Measurements from ENCODE around the gene CTSH.
"Not testable (repeated sequence)": the region's sequence is repeated elsewhere in the genome, so short reads cannot be mapped to it uniquely, and the experiment has no call there.

Gene CTSH

DNA sequence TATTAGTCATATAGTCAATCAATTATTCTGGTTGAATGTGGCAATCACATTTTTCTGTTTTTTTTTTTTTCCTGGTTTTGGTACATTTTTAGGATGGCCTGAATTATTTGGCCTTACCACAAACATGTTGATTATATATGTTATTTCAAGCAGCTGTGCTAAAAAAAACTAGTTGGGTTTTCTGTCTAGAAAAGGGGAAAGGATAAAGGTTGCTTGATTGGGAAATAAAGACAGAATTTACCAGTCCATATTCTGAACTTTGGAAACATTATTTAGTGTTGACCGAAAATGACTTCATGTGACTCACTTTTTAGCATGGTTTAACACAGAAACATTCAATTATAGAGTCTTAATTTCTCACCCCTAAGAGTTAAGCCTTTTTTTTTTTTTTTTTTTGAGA lies 64.0 kb downstream of the CTSH start:
- DNase-seq (ENCODE audit: low read depth) = peak; percentile 51

DNA sequence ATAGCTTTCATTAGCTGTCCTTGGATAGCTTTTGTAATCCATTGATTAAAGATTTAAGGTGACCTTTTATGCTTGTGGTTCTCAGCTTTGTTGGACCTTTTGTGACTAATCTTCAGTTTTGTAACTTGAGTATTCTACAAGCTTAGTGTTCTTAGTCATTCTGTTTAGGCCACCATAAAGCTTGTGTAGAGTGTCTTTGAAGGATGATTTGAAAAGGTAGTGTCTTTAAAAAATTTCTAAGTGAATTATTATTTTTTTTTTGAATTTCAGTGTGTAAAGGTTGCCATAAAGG lies 64.7 kb downstream of the CTSH start:
- DNase-seq (ENCODE audit: low read depth) = peak; percentile 62

DNA sequence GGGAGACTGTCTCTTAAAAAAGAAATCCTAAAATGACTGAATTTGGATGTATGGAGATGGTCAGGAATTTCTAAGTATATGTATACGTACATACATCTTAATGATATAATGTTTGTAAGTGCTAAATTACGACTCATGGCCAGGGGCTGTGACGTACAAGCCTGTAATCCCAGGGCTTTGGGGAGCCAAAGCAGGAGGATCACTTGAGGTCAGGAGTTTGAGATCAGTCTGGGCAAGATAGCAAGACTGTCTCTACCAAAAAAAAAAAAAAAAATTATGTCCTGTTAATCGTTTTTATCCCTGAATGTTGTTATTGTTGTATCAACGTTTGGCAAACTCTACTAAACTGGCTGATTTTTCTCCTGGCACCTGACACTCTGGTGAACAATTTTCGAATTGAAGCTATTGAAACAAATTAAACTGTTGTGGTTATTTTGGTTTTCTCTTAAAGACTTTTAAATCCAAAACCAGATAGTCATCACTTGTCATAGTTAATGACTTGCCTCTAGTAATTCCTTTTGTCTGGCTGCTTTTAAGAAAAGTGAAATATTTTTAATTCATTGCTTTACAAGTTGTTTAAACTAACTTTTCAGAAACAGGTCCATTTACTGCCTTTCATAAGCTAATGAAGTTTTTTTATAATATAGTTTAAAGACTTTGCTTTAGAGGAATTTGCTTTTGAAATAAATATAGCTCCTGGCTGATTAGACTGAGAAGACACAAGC lies 65.2 kb downstream of the CTSH start:
- peak; percentile 42 for DNase-seq (ENCODE audit: low read depth)

DNA sequence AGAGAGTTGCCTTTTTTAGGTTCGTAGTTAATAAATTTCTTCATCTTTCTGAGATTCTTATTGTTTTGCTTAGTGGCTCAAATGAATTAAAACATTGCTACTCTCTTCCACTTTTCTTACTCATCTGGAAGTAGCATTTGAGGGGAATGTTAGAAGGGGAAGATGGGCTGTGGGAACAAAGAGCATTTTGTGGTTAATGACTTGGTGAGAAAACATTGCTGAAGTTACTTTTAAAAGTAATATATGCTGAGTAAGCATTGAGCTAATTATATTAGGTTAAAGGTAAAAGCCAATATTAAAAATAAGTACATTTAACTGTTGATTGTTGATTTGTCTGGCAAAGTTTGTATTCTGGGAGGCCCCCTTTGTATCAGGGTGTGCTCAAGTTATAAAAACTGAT lies 66.5 kb downstream of the CTSH start:
- DNase-seq (ENCODE audit: low read depth) = peak; percentile 75

DNA sequence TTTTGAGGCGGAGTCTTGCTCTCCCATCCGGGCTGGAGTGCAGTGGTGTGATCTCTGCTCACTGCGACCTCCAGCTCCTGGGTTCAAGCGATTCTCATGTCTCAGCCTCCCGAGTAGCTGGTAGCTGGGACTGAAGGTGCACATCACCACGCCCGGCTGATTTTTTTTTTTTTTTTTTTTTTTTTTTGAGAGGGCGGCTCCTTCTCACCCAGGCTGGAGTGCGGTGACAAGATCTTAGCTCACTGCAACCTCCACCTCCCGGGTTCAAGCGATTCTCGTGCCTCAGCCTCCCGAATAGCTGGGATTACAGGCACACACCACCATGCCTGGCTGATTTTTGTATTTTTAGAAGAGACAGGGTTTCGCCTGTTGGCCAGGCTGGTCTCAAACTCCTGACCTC lies 67.9 kb downstream of the CTSH start:
- not testable (repeated sequence) for DNase-seq (ENCODE audit: low read depth)

DNA sequence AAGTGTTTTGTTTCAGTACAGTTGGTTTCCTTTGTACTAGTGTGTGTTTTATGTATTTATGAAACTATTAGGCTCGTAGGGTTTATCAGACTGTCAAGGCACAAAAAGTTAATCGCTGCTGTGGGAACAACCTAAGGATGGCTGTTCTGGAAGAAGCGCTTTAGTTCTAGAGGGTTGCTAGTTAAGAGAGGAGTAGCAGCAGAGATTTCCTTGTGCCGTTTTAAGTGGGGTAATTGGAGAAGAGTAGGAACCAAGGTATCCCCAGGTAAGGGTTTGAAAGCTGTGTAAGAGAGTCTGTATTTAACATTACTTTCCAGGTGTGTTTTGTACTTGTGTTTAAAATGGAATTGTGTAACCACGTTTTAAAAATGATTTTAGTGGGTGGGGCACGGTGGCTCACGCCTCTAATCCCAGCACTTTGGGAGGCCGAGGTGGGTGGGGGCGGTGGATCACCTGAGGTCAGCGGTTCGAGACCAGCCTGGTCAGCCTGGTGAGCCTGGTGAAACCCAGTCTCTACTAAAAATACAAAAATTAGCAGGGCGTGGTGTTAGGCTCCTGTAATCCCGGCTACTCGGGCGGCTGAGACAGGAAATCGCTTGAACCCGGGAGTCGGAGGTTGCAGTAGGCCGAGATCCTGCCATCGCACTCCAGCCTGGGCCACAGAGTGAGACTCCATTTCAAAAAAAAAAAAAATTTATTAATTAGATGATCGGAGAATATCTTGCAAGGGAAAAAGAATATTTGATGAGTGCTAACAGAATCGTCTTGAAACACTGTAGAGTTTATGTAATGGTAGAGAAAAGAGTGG lies 69.5 kb downstream of the CTSH start:
- peak; percentile 21 for DNase-seq (ENCODE audit: low read depth)

DNA sequence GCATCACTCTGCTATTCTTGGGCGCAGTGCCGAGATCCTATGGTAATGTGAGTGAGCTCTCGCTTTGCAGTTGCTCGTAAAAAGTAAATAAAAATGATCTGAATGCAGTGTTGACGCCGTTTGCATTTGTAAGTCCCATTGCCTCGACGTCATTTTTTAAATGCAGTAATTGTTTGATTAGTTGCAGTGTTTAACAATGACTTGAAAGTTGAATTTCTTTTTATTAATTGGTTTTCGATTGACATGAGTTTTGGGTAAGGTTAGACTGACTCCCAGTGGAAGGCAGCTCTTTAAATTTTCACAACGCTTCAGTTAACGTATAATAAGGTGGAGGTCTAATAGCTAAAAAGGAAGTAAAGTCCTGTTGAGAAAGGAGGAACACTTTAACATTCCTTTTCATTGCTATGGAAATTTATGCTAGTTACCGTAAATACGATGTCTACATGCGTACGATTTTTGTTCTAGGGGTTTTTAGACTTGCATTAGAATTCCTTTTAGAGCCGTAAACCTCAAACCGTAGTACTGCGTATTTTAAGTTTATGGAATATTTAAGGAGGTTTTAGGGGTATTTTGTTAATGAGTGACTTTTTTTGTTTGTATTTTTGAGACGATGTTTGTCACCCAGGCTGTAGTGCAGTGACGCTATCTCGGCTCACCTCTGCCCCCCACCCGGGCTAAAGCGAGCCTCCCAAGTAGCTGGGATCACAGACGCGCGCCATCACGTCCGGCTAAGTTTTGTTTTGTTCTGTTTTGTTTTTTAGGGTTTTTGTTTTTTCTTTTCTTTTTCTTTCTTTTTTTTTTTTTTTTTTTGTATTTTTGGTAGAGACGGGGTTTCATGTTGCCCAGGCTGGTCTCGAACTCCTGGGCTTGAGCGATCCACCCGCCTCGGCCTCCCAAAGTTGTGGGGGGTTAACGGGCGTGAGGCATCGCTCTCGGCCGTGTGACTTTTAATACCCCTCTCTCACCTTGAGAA lies 70.8 kb downstream of the CTSH start:
- DNase-seq (ENCODE audit: low read depth) = peak; percentile 44

DNA sequence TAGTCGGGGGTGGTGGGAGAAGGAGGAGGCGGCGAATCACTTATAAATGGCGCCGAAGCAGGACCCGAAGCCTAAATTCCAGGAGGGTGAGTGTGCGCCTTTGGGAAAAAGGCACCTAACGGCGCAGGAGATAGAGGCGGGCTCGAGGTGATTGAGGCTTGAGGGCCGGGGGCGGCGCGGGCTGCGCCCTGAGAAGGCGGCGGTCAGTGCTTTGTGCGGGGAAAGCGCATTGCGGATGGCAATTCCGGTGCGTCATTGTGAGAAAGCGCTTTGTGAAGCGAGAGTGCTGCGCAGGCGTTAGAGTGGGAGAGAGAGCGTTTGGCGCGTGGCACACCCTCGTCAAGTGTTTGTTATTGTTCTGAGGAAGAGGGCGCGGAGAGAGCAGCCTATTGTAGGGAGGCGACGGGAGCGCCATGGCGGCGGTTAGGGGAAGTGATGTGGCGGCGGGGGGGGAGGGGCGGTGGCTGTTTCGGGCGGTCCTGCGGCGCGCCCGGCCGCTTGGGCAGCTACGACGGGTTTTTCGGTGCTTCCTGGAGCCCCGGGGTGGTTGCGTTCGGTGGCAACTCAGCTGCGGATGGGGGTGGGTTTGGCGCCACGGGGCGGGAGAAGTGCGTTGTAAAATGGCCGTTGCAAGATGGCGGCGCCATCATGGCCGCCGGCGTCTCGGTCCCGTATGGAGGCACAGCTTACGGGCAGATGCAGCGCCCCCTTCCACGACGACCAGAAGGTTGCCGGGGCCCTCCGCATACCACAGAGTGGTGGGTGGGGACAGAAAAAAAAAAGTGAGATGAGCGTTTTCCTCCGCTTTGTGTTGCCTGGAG lies 71.7 kb downstream of the CTSH start:
- peak; percentile 98 for DNase-seq (ENCODE audit: low read depth)

DNA sequence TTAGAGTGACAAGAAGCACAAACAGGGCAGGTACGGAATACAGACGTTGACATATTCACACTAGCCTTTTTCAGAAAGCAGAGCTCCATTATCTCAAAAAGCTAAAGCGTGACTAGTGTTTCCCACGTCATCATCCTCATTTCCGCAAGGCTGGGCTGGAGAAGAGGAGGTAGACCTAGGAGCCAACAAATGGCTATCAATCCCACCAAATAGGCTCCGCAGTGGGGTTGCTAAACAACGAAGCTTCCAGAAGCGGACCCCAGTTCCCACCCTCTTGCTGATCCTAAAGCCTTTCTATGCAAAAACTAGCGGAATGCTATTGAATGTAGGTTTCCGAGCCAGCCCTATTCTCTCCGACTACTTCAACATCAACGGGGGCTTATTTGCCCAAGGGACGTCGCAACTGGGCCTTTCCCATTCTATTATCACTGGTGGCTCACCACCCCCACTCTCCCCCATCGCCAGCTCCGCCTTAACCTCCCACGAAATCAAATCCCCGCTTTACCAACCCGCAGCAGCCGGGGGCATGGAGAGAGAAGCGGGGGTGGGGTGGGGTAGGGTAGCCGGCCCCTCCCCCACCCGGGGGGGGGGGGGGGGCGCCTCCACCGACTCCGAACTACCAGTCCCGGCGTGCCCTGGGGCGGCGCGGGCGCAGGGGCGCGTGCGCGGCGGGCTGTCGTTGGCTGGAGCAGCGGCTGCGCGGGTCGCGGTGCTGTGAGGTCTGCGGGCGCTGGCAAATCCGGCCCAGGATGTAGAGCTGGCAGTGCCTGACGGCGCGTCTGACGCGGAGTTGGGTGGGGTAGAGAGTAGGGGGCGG lies 72.5 kb downstream of the CTSH start, which contains the start of gene MORF4L1:
MORF4L1 (plus strand) TSS at position 736 of the 817 bp plus-strand sequence. CDS start 128 bp downstream, outside the sequence.
- DNase-seq (ENCODE audit: low read depth) = peak; percentile 97

DNA sequence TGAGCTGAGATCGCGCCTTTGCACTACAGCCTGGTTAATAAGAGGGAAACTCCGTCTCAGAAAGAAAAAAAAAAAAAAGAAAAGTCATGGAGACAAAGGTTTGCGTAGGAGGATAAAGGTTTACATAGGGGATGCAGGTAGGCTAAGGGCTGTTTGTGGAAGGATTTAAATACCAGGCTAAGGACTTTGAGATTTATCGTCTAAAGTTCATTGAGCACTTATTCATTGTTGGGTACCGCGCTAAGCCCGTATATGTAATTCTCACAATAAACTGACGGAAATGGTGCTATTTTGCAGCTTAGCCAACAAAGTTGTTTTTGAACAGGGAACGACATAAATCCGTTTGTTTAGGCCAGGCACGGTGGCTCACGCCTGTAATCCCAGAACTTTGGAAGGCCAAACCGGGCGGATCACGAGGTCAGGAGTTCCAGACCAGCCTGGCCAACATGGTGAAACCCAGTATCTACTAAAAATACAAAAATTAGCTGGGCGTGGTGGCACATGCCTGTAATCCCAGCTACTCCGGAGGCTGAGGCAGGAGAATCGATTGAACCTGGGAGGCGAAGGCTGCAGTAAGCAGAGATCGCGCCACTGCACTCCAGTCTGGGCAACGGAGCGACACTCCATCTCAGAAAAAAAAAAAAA lies 73.2 kb downstream of the CTSH start:
- DNase-seq (ENCODE audit: low read depth) = not testable (repeated sequence)

Data from EH (cell line).